K562 (cell line): ENCODE data around the gene TMEM150A. TPM values are rescaled to one million over a fixed set of nuclear protein-coding genes. Genes with fewer than 3 reads are reported as not detected.

Source experiments
- ATAC-seq: fragments of 200-7000 bp; cut with Tn5 transposase; 3 replicates; pipeline ENCODE4 v1.9.1; 2020; ENCODE audit warnings: moderate library complexity
- BruUV-seq: library from RNA; stranded (reverse); fragments of 400-500 nt; replicated peaks from 2 replicates; lab custom pipeline; 2021; lab: Mats Ljungman, UMichigan
- CTCF ChIA-PET: fragments of 300-600 bp; formaldehyde crosslinking; extraction: SDS; loops from one replicate; lab custom pipeline; 2021; ENCODE audit warnings: low intra/inter-chr PET ratio; lab: Yijun Ruan, JAX
- POLR2A ChIA-PET: fragments of 300-600, 350-650 bp; sonication (Branson Sonifier 250); formaldehyde crosslinking; extraction: SDS; loops from one replicate; lab custom pipeline; 2021; ENCODE audit warnings: antibody characterized with exemption, inconsistent platforms; lab: Yijun Ruan, JAX
- DNase-seq, 4 experiments: peaks; one replicate each; pipeline versions ENCODE4 v3.0.0 to v3.0.0-alpha.2; 2011 to 2018; ENCODE audit warnings: low spot score in 3 of 4, mixed read lengths in 3 of 4; ENCODE audit errors: extremely low read depth in 1 of 4
- FAIRE-seq: peaks from 2 replicates; lab custom pipeline; 2011; peaks lifted over from hg19 to GRCh38; lab: Jason Lieb, UNC
- H2AFZ ChIP-seq: 2 replicates; pipeline ENCODE4 v1.6.0; 2011; ENCODE audit warnings: low read depth, low read length, control low read depth, inconsistent platforms
- H3K27ac ChIP-seq: fragments of 200-600 bp; 3 replicates; pipeline ENCODE4 v1.8.0; 2011; ENCODE audit warnings: low read depth, mild to moderate bottlenecking, control low read depth, inconsistent platforms, low read length, moderate library complexity, mixed read lengths; ENCODE audit errors: extremely low read depth
- H3K27me3 ChIP-seq, 2 experiments: fragments of 300-600 bp in 1 of 2; 2 replicates in 1 of 2; 3 replicates in 1 of 2; pipeline versions ENCODE4 v1.6.0 to v1.8.0; 2011; ENCODE audit warnings: inconsistent platforms in 2 of 2, low read length in 2 of 2, mild to moderate bottlenecking in 1 of 2, mixed read lengths in 1 of 2, moderate library complexity in 1 of 2; ENCODE audit not compliant: control insufficient read depth in 2 of 2, insufficient read depth in 2 of 2
- H3K36me3 ChIP-seq: fragments of 300-600 bp; 3 replicates; pipeline ENCODE4 v1.8.0; 2011; ENCODE audit warnings: mild to moderate bottlenecking, low read length, inconsistent platforms; ENCODE audit not compliant: control insufficient read depth, insufficient read depth
- H3K4me1 ChIP-seq, 2 experiments: fragments of 200-600 bp in 1 of 2; replicated peaks in 1 of 2; 2 replicates in 1 of 2; 3 replicates in 1 of 2; pipeline versions ENCODE4 v1.5.1 to v1.8.0; 2011; ENCODE audit warnings: inconsistent platforms in 2 of 2, low read length in 2 of 2, mild to moderate bottlenecking in 1 of 2, mixed read lengths in 1 of 2, moderate library complexity in 1 of 2; ENCODE audit not compliant: control insufficient read depth in 2 of 2, insufficient read depth in 2 of 2
- H3K4me2 ChIP-seq: 2 replicates; pipeline ENCODE4 v1.6.1; 2011; ENCODE audit warnings: low read length, control low read depth, inconsistent platforms, mixed read lengths; ENCODE audit not compliant: insufficient read depth
- H3K4me3 ChIP-seq: fragments of 200-600 bp; sonication (generic), shearing (Covaris generic); 2 replicates; pipeline ENCODE4 v1.5.1; 2016; ENCODE audit warnings: control low read depth, inconsistent platforms
- H3K79me2 ChIP-seq: fragments of 200-600 bp; 3 replicates; pipeline ENCODE4 v1.8.0; 2011; ENCODE audit warnings: low read length, inconsistent platforms; ENCODE audit not compliant: control insufficient read depth, insufficient read depth
- H3K9ac ChIP-seq, 2 experiments: 2 replicates each; pipeline versions ENCODE4 v1.6.0 to v1.6.1; 2011; ENCODE audit warnings: low read depth in 2 of 2, low read length in 2 of 2, control low read depth in 1 of 2, inconsistent platforms in 1 of 2, mild to moderate bottlenecking in 1 of 2, mixed read lengths in 1 of 2; ENCODE audit not compliant: insufficient read depth in 1 of 2
- H3K9me1 ChIP-seq: one replicate; pipeline ENCODE4 v1.6.0; 2011; ENCODE audit warnings: inconsistent platforms, mild to moderate bottlenecking, low read length, moderate library complexity; ENCODE audit not compliant: control insufficient read depth, insufficient read depth
- H3K9me3 ChIP-seq: replicated peaks from 2 replicates; pipeline ENCODE4 v1.5.1; 2011; ENCODE audit warnings: low read depth, low read length, inconsistent platforms; ENCODE audit not compliant: control insufficient read depth, insufficient read depth
- H4K20me1 ChIP-seq: replicated peaks from 2 replicates; pipeline ENCODE4 v1.6.1; 2011; ENCODE audit warnings: low read length, inconsistent platforms, mixed read lengths; ENCODE audit not compliant: control insufficient read depth, insufficient read depth
- MYBL2 ChIP-seq, 2 experiments: fragments of 450-650 bp in 1 of 2; sonication (generic) in 1 of 2; formaldehyde crosslinking in 1 of 2; IDR thresholded peaks; 2 replicates each; pipeline versions ENCODE4 v1.6.1 to v1.8.1; 2017 to 2022; ENCODE audit warnings: borderline replicate concordance in 1 of 2, inconsistent platforms in 1 of 2, low read depth in 1 of 2, mild to moderate bottlenecking in 1 of 2, missing genetic modification reagents in 1 of 2, moderate library complexity in 1 of 2
- TOE1 ChIP-seq, 2 experiments: fragments of 450-650 bp in 1 of 2; sonication (generic) in 1 of 2; formaldehyde crosslinking in 1 of 2; IDR thresholded peaks; 2 replicates each; pipeline versions ENCODE4 v1.7.1 to v1.8.0; 2016 to 2022; ENCODE audit warnings: borderline replicate concordance in 2 of 2, mild to moderate bottlenecking in 2 of 2, antibody characterized with exemption in 1 of 2, inconsistent platforms in 1 of 2, low read depth in 1 of 2, missing genetic modification reagents in 1 of 2, moderate library complexity in 1 of 2
- ZNF766 ChIP-seq: fragments of 200-800 bp; sonication (Bioruptor generic); conservative IDR thresholded peaks from 2 replicates; pipeline ENCODE4 v1.6.1; 2016; ENCODE audit warnings: missing genetic modification characterization, missing compliant biosample characterization
- WGBS: fragments of 100-300 bp; shearing (Covaris generic); methylation state at CpG from one replicate; pipeline ENCODE4 v1.1.6; 2016; ENCODE audit warnings: low coverage, mixed read lengths; ENCODE audit not compliant: insufficient coverage; ENCODE audit errors: missing lambda C conversion rate; 5-methylcytosine and 5-hydroxymethylcytosine counted together
- in situ Hi-C: fragments of 300-500 bp; cut with MboI; formaldehyde crosslinking; loops from 4 replicates; pipeline ENCODE4 v1.15.0; 2018; ENCODE audit warnings: inconsistent platforms, mixed read lengths
- intact Hi-C: fragments of 100-400 bp; cut with micrococcal nuclease; formaldehyde crosslinking; loops from 2 replicates; pipeline ENCODE4 v1.14.2; 2022
- polyA plus RNA-seq, 8 experiments: library from polyadenylated mRNA; depleted of rRNA in 4 of 8; stranded (reverse) in 5 of 8; unstranded in 3 of 8; fragments of >200 nt; fragmentation: Nextera tagmentation in 2 of 8; fragmentation: Illumina TruSeq in 1 of 8; extraction: Ambion mirVana in 2 of 8; extraction: Trizol in 1 of 8; gene quantifications; 2 replicates each; pipeline versions ENCODE4 v1.2.1 to v1.2.3, GENCODE V29; 2011 to 2014; ENCODE audit warnings: inconsistent platforms in 1 of 8, missing spikeins in 1 of 8
- total RNA-seq, 7 experiments: library from RNA; depleted of rRNA in 6 of 7; stranded (reverse); fragments of >200 nt in 6 of 7; fragmentation: Illumina TruSeq in 2 of 7; extraction: Trizol in 2 of 7; gene quantifications; 2 replicates each; pipeline versions ENCODE4 v1.2.1 to v1.2.3, GENCODE V29; 2011 to 2021; ENCODE audit warnings: low replicate concordance in 1 of 7
- TF ChIP-seq, protein P1 (sequence below): fragments of 450-650 bp; formaldehyde crosslinking; IDR thresholded peaks from 2 replicates; pipeline ENCODE4 v1.4.0; 2020; ENCODE audit warnings: mild to moderate bottlenecking, moderate library complexity
- TF ChIP-seq, protein P2 (sequence below): sonication (generic); formaldehyde crosslinking; IDR thresholded peaks from 2 replicates; pipeline ENCODE4 v1.8.0; 2022; ENCODE audit warnings: mild to moderate bottlenecking, missing genetic modification reagents
- TF ChIP-seq, protein P3 (sequence below), 2 experiments: fragments of 450-650 bp; IDR thresholded peaks; 2 replicates each; pipeline ENCODE4 v1.6.1; 2016; ENCODE audit warnings: mild to moderate bottlenecking in 2 of 2, borderline replicate concordance in 1 of 2, low read depth in 1 of 2, moderate library complexity in 1 of 2
- TF ChIP-seq, protein P4 (sequence below): fragments of 450-650 bp; formaldehyde crosslinking; IDR thresholded peaks from 2 replicates; pipeline ENCODE4 v1.4.0; 2022; ENCODE audit warnings: mild to moderate bottlenecking, moderate library complexity

The TMEM150A gene
- total and polyA plus RNA-seq, 9 of the 15 experiments (the other 6 are each of a cell fraction or from before 2014, with no cell fraction given) = 3.9 to 17.1 (median 8.4) TPM

GRCh38 chr2:85564144-85564563 is 38.3 kb downstream of the TMEM150A start:
- FAIRE-seq (no peak), ATAC-seq (peak; percentile 51), DNase-seq (peak in 1 of 4 experiments; percentile 38)
- peak overlapping the region; percentile 22; the same call in 1 of the 3 replicates for H3K27ac ChIP-seq
- no peaks in the 10 kb centered on the region for H3K9me1 ChIP-seq
- peaks cover under 1% of the 10 kb centered on the region; the same call in 1 of the 3 replicates for H3K36me3 ChIP-seq
- H3K9ac ChIP-seq = peak overlapping the region; percentile 4 to 21; a peak in 3 of 4 replicates
- H3K27me3 ChIP-seq = no peaks in the 10 kb centered on the region
- H3K4me2 ChIP-seq = peak overlapping the region; percentile 47
- POLR2A ChIA-PET = interaction anchor here (1.4 kb wide), 1 partner anchor 14 kb away, joined by 6 read pairs; the partner anchor contains the start of gene VAMP8
- no peak overlapping the region for H3K4me3 ChIP-seq
- peak overlapping the region; percentile 69 for H2AFZ ChIP-seq
- BruUV-seq = no TSS peak
- CTCF ChIA-PET = no interaction called here
- 41% methylated on average over 5 of the region's 5 CpGs for WGBS
- peaks cover 10 to 18% of the 10 kb centered on the region in 2 experiments for H3K4me1 ChIP-seq
- H3K79me2 ChIP-seq = peaks cover 21% of the 10 kb centered on the region
- in situ Hi-C loops = no loop called here
- no peaks in the 10 kb centered on the region for H3K9me3 ChIP-seq
- intact Hi-C loops = no loop called here
- no peaks in the 10 kb centered on the region for H4K20me1 ChIP-seq
- no peak for TF ChIP-seq MYBL2 (IDR thresholded peaks at IDR 0.05; ENCODE audit: low read depth)
- no peak for TF ChIP-seq MYBL2 (CRISPR knock-in tag; IDR thresholded peaks at IDR 0.05; ENCODE audit: borderline replicate concordance)
- TF ChIP-seq TOE1 (IDR thresholded peaks at IDR 0.05; ENCODE audit: borderline replicate concordance) = peak; percentile 53; the same call in 1 of the 2 replicates
- no peak for TF ChIP-seq TOE1 (CRISPR knock-in tag; IDR thresholded peaks at IDR 0.05; ENCODE audit: borderline replicate concordance, low read depth)
- TF ChIP-seq, protein P1, sequence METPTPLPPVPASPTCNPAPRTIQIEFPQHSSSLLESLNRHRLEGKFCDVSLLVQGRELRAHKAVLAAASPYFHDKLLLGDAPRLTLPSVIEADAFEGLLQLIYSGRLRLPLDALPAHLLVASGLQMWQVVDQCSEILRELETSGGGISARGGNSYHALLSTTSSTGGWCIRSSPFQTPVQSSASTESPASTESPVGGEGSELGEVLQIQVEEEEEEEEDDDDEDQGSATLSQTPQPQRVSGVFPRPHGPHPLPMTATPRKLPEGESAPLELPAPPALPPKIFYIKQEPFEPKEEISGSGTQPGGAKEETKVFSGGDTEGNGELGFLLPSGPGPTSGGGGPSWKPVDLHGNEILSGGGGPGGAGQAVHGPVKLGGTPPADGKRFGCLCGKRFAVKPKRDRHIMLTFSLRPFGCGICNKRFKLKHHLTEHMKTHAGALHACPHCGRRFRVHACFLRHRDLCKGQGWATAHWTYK (CRISPR knock-in tag) = no peak
- TF ChIP-seq, protein P2, sequence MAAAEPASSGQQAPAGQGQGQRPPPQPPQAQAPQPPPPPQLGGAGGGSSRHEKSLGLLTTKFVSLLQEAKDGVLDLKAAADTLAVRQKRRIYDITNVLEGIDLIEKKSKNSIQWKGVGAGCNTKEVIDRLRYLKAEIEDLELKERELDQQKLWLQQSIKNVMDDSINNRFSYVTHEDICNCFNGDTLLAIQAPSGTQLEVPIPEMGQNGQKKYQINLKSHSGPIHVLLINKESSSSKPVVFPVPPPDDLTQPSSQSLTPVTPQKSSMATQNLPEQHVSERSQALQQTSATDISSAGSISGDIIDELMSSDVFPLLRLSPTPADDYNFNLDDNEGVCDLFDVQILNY (CRISPR knock-in tag) = no peak
- TF ChIP-seq ZNF766 (CRISPR knock-in tag) = peak; percentile 65
- TF ChIP-seq, protein P3, sequence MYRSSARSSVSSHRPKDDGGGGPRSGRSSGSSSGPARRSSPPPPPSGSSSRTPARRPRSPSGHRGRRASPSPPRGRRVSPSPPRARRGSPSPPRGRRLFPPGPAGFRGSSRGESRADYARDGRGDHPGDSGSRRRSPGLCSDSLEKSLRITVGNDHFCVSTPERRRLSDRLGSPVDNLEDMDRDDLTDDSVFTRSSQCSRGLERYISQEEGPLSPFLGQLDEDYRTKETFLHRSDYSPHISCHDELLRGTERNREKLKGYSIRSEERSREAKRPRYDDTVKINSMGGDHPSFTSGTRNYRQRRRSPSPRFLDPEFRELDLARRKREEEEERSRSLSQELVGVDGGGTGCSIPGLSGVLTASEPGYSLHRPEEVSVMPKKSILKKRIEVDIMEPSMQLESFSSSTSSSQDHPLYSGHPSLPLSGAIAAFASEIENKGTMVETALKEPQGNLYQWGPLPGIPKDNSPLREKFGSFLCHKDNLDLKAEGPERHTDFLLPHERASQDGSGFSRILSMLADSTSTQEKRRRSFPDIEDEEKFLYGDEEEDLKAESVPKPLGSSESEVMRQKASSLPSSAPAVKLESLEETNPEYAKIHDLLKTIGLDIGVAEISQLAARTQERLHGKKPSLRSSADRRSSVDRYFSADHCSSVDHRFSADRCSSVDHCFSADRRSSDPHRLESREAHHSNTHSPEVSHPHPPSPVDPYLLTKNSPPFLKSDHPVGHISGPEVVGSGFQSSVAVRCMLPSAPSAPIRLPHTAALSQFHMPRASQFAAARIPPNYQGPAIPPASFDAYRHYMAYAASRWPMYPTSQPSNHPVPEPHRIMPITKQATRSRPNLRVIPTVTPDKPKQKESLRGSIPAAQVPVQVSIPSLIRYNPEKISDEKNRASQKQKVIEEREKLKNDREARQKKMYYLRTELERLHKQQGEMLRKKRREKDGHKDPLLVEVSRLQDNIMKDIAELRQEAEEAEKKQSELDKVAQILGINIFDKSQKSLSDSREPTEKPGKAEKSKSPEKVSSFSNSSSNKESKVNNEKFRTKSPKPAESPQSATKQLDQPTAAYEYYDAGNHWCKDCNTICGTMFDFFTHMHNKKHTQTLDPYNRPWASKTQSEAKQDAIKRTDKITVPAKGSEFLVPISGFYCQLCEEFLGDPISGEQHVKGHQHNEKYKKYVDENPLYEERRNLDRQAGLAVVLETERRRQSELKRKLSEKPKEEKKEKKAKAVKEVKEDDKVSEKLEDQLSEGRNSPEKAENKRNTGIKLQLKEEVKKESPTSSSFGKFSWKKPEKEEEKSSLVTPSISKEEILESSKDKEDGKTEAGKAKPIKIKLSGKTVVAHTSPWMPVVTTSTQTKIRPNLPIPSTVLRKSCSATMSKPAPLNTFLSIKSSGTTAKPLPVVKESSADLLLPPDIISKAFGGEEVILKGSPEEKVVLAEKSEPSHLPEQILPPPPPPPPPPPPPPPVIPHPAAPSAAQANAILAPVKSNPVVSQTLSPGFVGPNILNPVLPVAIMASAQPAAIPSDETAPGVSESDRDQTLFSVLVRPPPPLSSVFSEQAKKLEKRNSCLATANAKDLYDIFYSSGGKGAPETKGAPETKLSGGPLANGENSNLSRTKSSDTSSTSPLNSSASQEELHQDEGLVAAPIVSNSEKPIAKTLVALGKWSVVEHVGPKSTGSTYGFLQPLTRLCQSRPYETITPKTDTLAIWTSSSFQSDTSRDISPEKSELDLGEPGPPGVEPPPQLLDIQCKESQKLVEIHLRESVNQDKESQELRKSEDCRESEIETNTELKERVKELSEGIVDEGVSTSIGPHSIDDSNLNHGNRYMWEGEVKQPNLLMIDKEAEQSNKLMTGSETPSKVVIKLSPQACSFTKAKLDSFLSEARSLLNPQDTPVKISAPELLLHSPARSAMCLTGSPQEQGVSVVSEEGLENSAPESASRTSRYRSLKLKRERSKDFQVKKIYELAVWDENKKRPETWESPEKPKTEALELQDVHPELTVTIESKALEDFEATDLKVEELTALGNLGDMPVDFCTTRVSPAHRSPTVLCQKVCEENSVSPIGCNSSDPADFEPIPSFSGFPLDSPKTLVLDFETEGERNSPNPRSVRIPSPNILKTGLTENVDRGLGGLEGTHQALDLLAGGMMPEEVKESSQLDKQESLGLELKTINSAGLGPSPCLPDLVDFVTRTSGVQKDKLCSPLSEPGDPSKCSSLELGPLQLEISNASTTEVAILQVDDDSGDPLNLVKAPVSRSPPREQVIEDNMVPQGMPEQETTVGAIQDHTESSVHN (IDR thresholded peaks at IDR 0.05; ENCODE audit: borderline replicate concordance in 1 of 2, low read depth in 1 of 2) = 0 out of 4 replicates have a peak, but pooled peaks of 1 of the 2 experiments have one; percentile 26
- TF ChIP-seq, protein P4, sequence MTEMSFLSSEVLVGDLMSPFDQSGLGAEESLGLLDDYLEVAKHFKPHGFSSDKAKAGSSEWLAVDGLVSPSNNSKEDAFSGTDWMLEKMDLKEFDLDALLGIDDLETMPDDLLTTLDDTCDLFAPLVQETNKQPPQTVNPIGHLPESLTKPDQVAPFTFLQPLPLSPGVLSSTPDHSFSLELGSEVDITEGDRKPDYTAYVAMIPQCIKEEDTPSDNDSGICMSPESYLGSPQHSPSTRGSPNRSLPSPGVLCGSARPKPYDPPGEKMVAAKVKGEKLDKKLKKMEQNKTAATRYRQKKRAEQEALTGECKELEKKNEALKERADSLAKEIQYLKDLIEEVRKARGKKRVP (CRISPR knock-in tag) = peak; percentile 80
